Measurements from ENCODE around the gene LTBP2.
A peak's percentile ranks its signal among the peaks of the same experiment; 100 is the strongest.

LTBP2 gene

DNA sequence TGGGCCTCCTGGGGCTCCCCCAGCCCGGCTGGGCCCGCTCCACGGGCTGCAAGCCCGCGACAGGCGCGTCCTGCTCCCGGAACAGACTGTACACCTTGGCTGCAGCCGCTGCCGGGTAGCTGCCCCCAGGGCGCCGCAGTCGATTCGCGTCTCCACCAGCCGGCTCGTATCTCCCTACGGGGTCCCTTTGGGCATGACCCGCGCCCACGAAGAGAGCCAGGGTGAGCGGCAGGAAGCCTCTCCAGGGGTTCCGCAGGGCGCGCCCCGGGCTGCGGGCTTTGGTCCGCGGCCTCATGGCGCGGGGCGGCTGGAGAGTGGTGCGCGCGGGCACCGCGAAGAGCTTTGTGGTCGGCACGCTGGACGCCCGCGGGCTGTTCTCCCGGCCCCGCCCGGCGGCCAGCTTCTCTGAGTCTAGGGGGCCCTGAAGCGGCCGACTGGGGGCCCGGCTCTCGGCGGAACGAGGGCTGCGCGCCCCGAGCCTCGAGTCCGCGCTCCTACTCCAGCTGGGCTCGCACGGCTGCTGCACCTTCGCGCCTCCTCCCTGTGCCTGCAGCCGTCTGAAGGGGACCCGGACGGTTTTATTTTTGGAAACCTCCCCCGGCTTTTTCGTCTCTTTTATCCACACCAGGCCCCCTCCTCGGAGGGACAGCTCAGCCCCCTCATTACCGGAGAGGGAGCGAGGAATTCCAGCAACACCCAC, at the start of gene LTBP2:
TSS of gene LTBP2 (minus strand) at position 588 of the 700 bp plus-strand sequence. CDS start at position 295, 293 bp downstream.
- Histone ChIP-seq H3K4me1 (ENCODE audit: control insufficient read depth, insufficient read depth, low read length) (peaks cover 3% of the 10 kb centered on the region; the same call in 1 of the 2 replicates), H3K9me3 (ENCODE audit: control insufficient read depth, insufficient read depth, low read depth, low read length) (no peaks in the 10 kb centered on the region), H3K36me3 (ENCODE audit: control insufficient read depth in 2 of 2, insufficient read depth in 1 of 2, low read length in 2 of 2) (no peaks in the 10 kb centered on the region), H3K27ac (ENCODE audit: extremely low read depth, low read depth, low read length) (peak within 1 kb of the TSS; percentile 49; the same call in 1 of the 2 replicates), H3K4me3 (ENCODE audit: low read depth, low read length) (peak within 1 kb of the TSS; percentile 61)
- ChIA-PET POLR2A (interaction anchor here (1.0 kb wide), 1 partner anchor 309 kb away, joined by 3 read pairs; the partner anchor contains the start of gene ABCD4), CTCF (interaction anchor here (0.5 to 3.2 kb wide), 26 partner anchors 10 to 580 kb away, joined by 3 to 18 read pairs (median 3); partner anchors contain the start of genes ISCA2, NPC2 and YLPM1)
- TF ChIP-seq ZNF792 (tag by site-specific recombination; IDR thresholded peaks at IDR 0.05): no peak
- TF ChIP-seq, protein P1, sequence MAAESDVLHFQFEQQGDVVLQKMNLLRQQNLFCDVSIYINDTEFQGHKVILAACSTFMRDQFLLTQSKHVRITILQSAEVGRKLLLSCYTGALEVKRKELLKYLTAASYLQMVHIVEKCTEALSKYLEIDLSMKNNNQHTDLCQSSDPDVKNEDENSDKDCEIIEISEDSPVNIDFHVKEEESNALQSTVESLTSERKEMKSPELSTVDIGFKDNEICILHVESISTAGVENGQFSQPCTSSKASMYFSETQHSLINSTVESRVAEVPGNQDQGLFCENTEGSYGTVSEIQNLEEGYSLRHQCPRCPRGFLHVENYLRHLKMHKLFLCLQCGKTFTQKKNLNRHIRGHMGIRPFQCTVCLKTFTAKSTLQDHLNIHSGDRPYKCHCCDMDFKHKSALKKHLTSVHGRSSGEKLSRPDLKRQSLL (tag by site-specific recombination; IDR thresholded peaks at IDR 0.05): no peak
- no peak for TF ChIP-seq ZNF140 (tag by site-specific recombination; IDR thresholded peaks at IDR 0.05)
- peak; percentile 68 for TF ChIP-seq EGR2 (tag by site-specific recombination; IDR thresholded peaks at IDR 0.05; ENCODE audit: low read depth)

DNA sequence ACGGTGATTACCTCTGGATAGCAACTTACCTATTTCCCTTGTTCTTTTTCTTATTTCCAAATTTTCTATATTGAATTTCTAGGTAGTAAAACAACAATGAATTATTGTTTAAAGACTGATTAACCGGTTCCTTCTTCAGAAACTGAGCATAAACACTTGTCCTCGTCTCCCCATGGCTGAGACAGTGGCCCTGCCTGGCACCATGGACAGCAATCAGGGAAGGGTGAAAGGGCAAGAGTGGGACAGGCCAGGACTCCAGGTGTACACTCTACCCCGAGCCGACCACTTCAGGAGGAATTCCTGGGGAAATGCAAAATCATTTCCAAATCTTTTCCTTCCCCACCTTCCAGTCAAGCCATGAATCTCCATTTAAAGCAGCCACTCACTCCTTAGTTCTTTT, 48.8 kb upstream of the LTBP2 start:
- no peaks in the 10 kb centered on the region for H3K4me1 ChIP-seq (ENCODE audit: control insufficient read depth, insufficient read depth, low read length)
- CTCF ChIA-PET: no interaction called here
- peaks cover 8 to 79% of the 10 kb centered on the region in 2 experiments; a peak in 2 of 3 replicates for H3K36me3 ChIP-seq (ENCODE audit: control insufficient read depth in 2 of 2, insufficient read depth in 1 of 2, low read length in 2 of 2)
- TF ChIP-seq, protein P2, sequence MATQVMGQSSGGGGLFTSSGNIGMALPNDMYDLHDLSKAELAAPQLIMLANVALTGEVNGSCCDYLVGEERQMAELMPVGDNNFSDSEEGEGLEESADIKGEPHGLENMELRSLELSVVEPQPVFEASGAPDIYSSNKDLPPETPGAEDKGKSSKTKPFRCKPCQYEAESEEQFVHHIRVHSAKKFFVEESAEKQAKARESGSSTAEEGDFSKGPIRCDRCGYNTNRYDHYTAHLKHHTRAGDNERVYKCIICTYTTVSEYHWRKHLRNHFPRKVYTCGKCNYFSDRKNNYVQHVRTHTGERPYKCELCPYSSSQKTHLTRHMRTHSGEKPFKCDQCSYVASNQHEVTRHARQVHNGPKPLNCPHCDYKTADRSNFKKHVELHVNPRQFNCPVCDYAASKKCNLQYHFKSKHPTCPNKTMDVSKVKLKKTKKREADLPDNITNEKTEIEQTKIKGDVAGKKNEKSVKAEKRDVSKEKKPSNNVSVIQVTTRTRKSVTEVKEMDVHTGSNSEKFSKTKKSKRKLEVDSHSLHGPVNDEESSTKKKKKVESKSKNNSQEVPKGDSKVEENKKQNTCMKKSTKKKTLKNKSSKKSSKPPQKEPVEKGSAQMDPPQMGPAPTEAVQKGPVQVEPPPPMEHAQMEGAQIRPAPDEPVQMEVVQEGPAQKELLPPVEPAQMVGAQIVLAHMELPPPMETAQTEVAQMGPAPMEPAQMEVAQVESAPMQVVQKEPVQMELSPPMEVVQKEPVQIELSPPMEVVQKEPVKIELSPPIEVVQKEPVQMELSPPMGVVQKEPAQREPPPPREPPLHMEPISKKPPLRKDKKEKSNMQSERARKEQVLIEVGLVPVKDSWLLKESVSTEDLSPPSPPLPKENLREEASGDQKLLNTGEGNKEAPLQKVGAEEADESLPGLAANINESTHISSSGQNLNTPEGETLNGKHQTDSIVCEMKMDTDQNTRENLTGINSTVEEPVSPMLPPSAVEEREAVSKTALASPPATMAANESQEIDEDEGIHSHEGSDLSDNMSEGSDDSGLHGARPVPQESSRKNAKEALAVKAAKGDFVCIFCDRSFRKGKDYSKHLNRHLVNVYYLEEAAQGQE (tag by site-specific recombination; IDR thresholded peaks at IDR 0.05): peak; percentile 85
- TF ChIP-seq ZNF561 (tag by site-specific recombination; IDR thresholded peaks at IDR 0.05; ENCODE audit: borderline replicate concordance): no peak
- no peak overlapping the region for H3K27ac ChIP-seq (ENCODE audit: extremely low read depth, low read depth, low read length)
- no peak overlapping the region for H3K4me3 ChIP-seq (ENCODE audit: low read depth, low read length)
- POLR2A ChIA-PET: no interaction called here
- H3K9me3 ChIP-seq (ENCODE audit: control insufficient read depth, insufficient read depth, low read depth, low read length): no peaks in the 10 kb centered on the region

DNA sequence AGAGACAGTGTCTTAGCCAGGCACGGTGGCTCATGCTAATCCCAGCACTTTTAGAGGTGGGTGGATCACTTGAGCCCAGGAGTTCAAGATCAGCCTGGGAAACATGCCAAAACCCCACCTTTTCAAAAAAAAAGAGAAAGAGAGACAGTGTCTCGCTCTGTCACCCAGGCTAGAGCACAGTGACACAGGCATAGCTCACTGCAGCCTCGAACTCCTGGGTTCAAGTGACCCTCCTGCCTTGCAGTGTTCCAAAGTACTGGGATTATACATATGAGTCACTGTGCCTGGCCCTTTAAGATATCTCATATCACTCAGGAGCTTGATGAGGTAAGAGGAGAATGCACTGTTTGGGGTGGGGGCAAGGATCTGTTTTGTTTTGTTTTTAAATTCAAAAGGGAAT, 48.1 kb upstream of the LTBP2 start:
- POLR2A ChIA-PET: no interaction called here
- H3K4me3 ChIP-seq (ENCODE audit: low read depth, low read length): no peak overlapping the region
- no peaks in the 10 kb centered on the region for H3K4me1 ChIP-seq (ENCODE audit: control insufficient read depth, insufficient read depth, low read length)
- no peak overlapping the region for H3K27ac ChIP-seq (ENCODE audit: extremely low read depth, low read depth, low read length)
- peaks cover 8 to 72% of the 10 kb centered on the region in 2 experiments; a peak in 2 of 3 replicates for H3K36me3 ChIP-seq (ENCODE audit: control insufficient read depth in 2 of 2, insufficient read depth in 1 of 2, low read length in 2 of 2)
- CTCF ChIA-PET: interaction anchor here (0.7 kb wide), 1 partner anchor 1536 kb away, joined by 3 read pairs; no protein-coding TSS in a partner anchor
- no peak for TF ChIP-seq ZNF629 (tag by site-specific recombination; IDR thresholded peaks at IDR 0.05)
- TF ChIP-seq ZNF610 (tag by site-specific recombination; IDR thresholded peaks at IDR 0.05; ENCODE audit: borderline replicate concordance): no peak
- TF ChIP-seq, protein P3, sequence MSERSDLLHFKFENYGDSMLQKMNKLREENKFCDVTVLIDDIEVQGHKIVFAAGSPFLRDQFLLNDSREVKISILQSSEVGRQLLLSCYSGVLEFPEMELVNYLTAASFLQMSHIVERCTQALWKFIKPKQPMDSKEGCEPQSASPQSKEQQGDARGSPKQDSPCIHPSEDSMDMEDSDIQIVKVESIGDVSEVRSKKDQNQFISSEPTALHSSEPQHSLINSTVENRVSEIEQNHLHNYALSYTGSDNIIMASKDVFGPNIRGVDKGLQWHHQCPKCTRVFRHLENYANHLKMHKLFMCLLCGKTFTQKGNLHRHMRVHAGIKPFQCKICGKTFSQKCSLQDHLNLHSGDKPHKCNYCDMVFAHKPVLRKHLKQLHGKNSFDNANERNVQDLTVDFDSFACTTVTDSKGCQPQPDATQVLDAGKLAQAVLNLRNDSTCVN (tag by site-specific recombination; optimal IDR thresholded peaks at IDR 0.05): no peak
- TF ChIP-seq, protein P4, sequence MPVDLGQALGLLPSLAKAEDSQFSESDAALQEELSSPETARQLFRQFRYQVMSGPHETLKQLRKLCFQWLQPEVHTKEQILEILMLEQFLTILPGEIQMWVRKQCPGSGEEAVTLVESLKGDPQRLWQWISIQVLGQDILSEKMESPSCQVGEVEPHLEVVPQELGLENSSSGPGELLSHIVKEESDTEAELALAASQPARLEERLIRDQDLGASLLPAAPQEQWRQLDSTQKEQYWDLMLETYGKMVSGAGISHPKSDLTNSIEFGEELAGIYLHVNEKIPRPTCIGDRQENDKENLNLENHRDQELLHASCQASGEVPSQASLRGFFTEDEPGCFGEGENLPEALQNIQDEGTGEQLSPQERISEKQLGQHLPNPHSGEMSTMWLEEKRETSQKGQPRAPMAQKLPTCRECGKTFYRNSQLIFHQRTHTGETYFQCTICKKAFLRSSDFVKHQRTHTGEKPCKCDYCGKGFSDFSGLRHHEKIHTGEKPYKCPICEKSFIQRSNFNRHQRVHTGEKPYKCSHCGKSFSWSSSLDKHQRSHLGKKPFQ (tag by site-specific recombination; IDR thresholded peaks at IDR 0.05): no peak
- TF ChIP-seq ZNF350 (tag by site-specific recombination; IDR thresholded peaks at IDR 0.05): no peak
- no peak for TF ChIP-seq ZBTB21 (tag by site-specific recombination; IDR thresholded peaks at IDR 0.05)
- no peaks in the 10 kb centered on the region for H3K9me3 ChIP-seq (ENCODE audit: control insufficient read depth, insufficient read depth, low read depth, low read length)
